OCI-LY7 (cell line): Measurements from ENCODE around the gene NOP10.

Experiments
- CTCF ChIP-seq: fragments of 200-600 bp; sonication (generic); conservative IDR thresholded peaks from 2 replicates; pipeline ENCODE4 v1.5.1; 2014; ENCODE audit warnings: mild to moderate bottlenecking, antibody characterized with exemption, low read length, moderate library complexity, mixed read lengths
- EZH2phosphoT487 ChIP-seq: fragments of 200-600 bp; sonication (generic); IDR thresholded peaks from 2 replicates; pipeline ENCODE4 v1.6.1; 2018; ENCODE audit warnings: low read depth, borderline replicate concordance, mild to moderate bottlenecking, mixed run types, antibody characterized with exemption, low read length, moderate library complexity, mixed read lengths

- TF ChIP-seq CTCF (no peak), EZH2phosphoT487 (no peak)
Measured at GRCh38 chr15:34347951-34348638, 5.2 kb upstream of the NOP10 start.
